HFFc6 (cell line): ENCODE measurements around the gene IQSEC3. TPM values are rescaled to one million over a fixed set of nuclear protein-coding genes. Genes with fewer than 3 reads are reported as not detected.

ENCODE experiments used
- DNase-seq: peaks from one replicate; pipeline ENCODE4 v3.0.0-alpha.2; 2018
- H3K27ac Mint-ChIP-seq: 2 replicates; pipeline ENCODE4 v1.8.0; 2020; ENCODE audit warnings: mild to moderate bottlenecking, mixed read lengths
- H3K27me3 Mint-ChIP-seq: 2 replicates; pipeline ENCODE4 v1.8.0; 2021; ENCODE audit warnings: mild to moderate bottlenecking, moderate library complexity, mixed read lengths; ENCODE audit not compliant: insufficient read depth
- H3K36me3 Mint-ChIP-seq: 2 replicates; pipeline ENCODE4 v1.8.0; 2021; ENCODE audit warnings: low read depth, mixed read lengths
- H3K4me1 Mint-ChIP-seq: 2 replicates; pipeline ENCODE4 v1.8.0; 2020; ENCODE audit warnings: low read depth, mixed read lengths
- H3K4me3 Mint-ChIP-seq: 2 replicates; pipeline ENCODE4 v1.8.0; 2020; ENCODE audit warnings: mild to moderate bottlenecking, moderate library complexity, mixed read lengths
- H3K9me3 Mint-ChIP-seq: 2 replicates; pipeline ENCODE4 v1.8.0; 2020; ENCODE audit warnings: mild to moderate bottlenecking, mixed read lengths
- CTCF ChIP-seq: fragments of 200-600 bp; sonication (generic); IDR thresholded peaks from 2 replicates; pipeline ENCODE4 v1.5.0; 2021; ENCODE audit warnings: antibody characterized with exemption, mild to moderate bottlenecking
- total RNA-seq, 6 experiments: library from RNA; stranded (reverse); fragmentation: NEBNext Ultra II Directional; extraction: Animal tissue kit (Norgen Biotek cat#: 25700); gene quantifications; 2 replicates in 1 of 6; 3 replicates in 5 of 6; pipeline ENCODE4 v1.2.3, GENCODE V29; 2021

Gene IQSEC3
- total RNA-seq, 6 experiments from 2014 or later = not detected

GRCh38 chr12:205026-205425 lies 138.5 kb downstream of the IQSEC3 start:
- H3K27me3 Mint-ChIP-seq = peaks cover 52% of the 10 kb centered on the region
- no peak overlapping the region for H3K4me3 Mint-ChIP-seq
- TF ChIP-seq CTCF = no peak
- H3K27ac Mint-ChIP-seq = no peak overlapping the region
- no peaks in the 10 kb centered on the region for H3K4me1 Mint-ChIP-seq
- no peaks in the 10 kb centered on the region for H3K9me3 Mint-ChIP-seq
- no peaks in the 10 kb centered on the region for H3K36me3 Mint-ChIP-seq
- no peak for DNase-seq

- Mint-ChIP-seq H3K36me3 (no peaks in the 10 kb centered on the region), H3K4me1 (no peaks in the 10 kb centered on the region), H3K4me3 (no peak overlapping the region), H3K27me3 (peaks cover 60% of the 10 kb centered on the region), H3K9me3 (no peaks in the 10 kb centered on the region), H3K27ac (no peak overlapping the region)
- no peak for DNase-seq
- TF ChIP-seq CTCF = no peak
Measured at GRCh38 chr12:206746-207440, 140.3 kb downstream of the IQSEC3 start.

- TF ChIP-seq CTCF = no peak
- H3K4me3 Mint-ChIP-seq = no peak overlapping the region
- H3K36me3 Mint-ChIP-seq = no peaks in the 10 kb centered on the region
- no peaks in the 10 kb centered on the region for H3K9me3 Mint-ChIP-seq
- H3K4me1 Mint-ChIP-seq = no peaks in the 10 kb centered on the region
- DNase-seq = no peak
- H3K27me3 Mint-ChIP-seq = peaks cover 54% of the 10 kb centered on the region
- no peak overlapping the region for H3K27ac Mint-ChIP-seq
Measured at GRCh38 chr12:207804-208203, 141.2 kb downstream of the IQSEC3 start.

- Mint-ChIP-seq H3K4me1 (peaks cover 2% of the 10 kb centered on the region), H3K4me3 (no peak overlapping the region), H3K9me3 (no peaks in the 10 kb centered on the region), H3K27me3 (peaks cover 57% of the 10 kb centered on the region), H3K27ac (no peak overlapping the region), H3K36me3 (no peaks in the 10 kb centered on the region)
- DNase-seq = no peak
- no peak for TF ChIP-seq CTCF
Measured at GRCh38 chr12:208813-209212, 142.2 kb downstream of the IQSEC3 start.

GRCh38 chr12:209246-209645 lies 142.7 kb downstream of the IQSEC3 start:
- Mint-ChIP-seq H3K27me3 (peaks cover 55% of the 10 kb centered on the region), H3K9me3 (no peaks in the 10 kb centered on the region), H3K4me1 (peaks cover 6% of the 10 kb centered on the region), H3K27ac (no peak overlapping the region), H3K4me3 (no peak overlapping the region), H3K36me3 (no peaks in the 10 kb centered on the region)
- no peak for TF ChIP-seq CTCF
- DNase-seq = no peak
